Peyer's patch (tissue), 4 donors: ENCODE results near the gene BET1L. TPM values are rescaled to one million over a fixed set of nuclear protein-coding genes. Genes with fewer than 3 reads are reported as not detected.

Experiments
- DNase-seq, 3 donors: peaks; one replicate each; pipeline ENCODE4 v3.0.0-alpha.2; 2017 to 2019
- H3K27ac ChIP-seq, 4 donors: fragments of 200-600 bp; sonication (generic); one replicate each; pipeline ENCODE4 v1.5.1; 2016 to 2019
- H3K27me3 ChIP-seq, 2 donors: fragments of 200-600 bp; sonication (generic); one replicate each; pipeline ENCODE4 v1.5.1; 2019
- H3K36me3 ChIP-seq, 3 donors: fragments of 200-600 bp; sonication (generic); one replicate each; pipeline ENCODE4 v1.5.1; 2016 to 2019
- H3K4me1 ChIP-seq, 4 donors: fragments of 200-600 bp; sonication (generic); one replicate each; pipeline ENCODE4 v1.5.1; 2016 to 2019
- H3K4me3 ChIP-seq, 4 donors: fragments of 200-600 bp; sonication (generic); 1 replicate in 3 of 4; 2 replicates in 1 of 4; pipeline ENCODE4 v1.5.1; 2016 to 2019; ENCODE audit warnings: mild to moderate bottlenecking in 1 of 4
- H3K9me3 ChIP-seq, 4 donors: fragments of 200-600 bp; sonication (generic); one replicate each; pipeline ENCODE4 v1.5.1; 2016 to 2019; ENCODE audit warnings: mild to moderate bottlenecking in 1 of 4
- CTCF ChIP-seq, 6 experiments: fragments of 450-650 bp in 4 of 6; fragments of 200-600 bp in 2 of 6; sonication (generic) in 1 of 6; IDR thresholded peaks; one replicate each; pipeline ENCODE4 v1.5.1; 2017 to 2019; ENCODE audit warnings: antibody characterized with exemption in 6 of 6, mild to moderate bottlenecking in 3 of 6, moderate library complexity in 1 of 6
- POLR2A ChIP-seq, 2 donors: fragments of 450-650 bp; IDR thresholded peaks; one replicate each; pipeline ENCODE4 v1.5.1; 2017; ENCODE audit warnings: antibody characterized with exemption in 2 of 2, mild to moderate bottlenecking in 2 of 2, moderate library complexity in 2 of 2
- total RNA-seq, 4 donors: library from RNA; depleted of rRNA; stranded (reverse); fragments of >200 nt; gene quantifications; one replicate each; pipeline ENCODE4 v1.1.0, GENCODE V29; 2016

The BET1L gene
- total RNA-seq = 10 to 100 TPM; 20.6 to 69.7 (median 40.1) TPM

GRCh38 chr11:207208-207862 lies at the start of gene BET1L, which contains the start of gene RIC8A:
TSS of gene BET1L (minus strand) at chr11:207399. CDS start at chr11:207321, 78 bp downstream.
TSS of gene RIC8A (plus strand) at chr11:207708. CDS start at chr11:208855, 1,147 bp downstream.
- peaks cover 3 to 39% (median 17%) of the 10 kb centered on the region in 4 donors for H3K4me1 ChIP-seq
- peak within 1 kb of the TSS; percentile 98 to 100 (median 99) for H3K27ac ChIP-seq
- TF ChIP-seq CTCF (IDR thresholded peaks at IDR 0.05) (peak in 1 of 6 experiments; percentile 8), POLR2A (IDR thresholded peaks at IDR 0.05) (peak; percentile 85 to 96)
- H3K36me3 ChIP-seq = peaks cover 0 to 54% (median 0%) of the 10 kb centered on the region in 3 donors
- DNase-seq = peak; percentile 96 to 99 (median 99)
- peak within 1 kb of the TSS; percentile 88 to 99 (median 98) for H3K4me3 ChIP-seq
- no peaks in the 10 kb centered on the region for H3K9me3 ChIP-seq
- no peaks in the 10 kb centered on the region for H3K27me3 ChIP-seq

- H3K9me3 ChIP-seq = no peaks in the 10 kb centered on the region
- H3K27ac ChIP-seq = no peak overlapping the region
- H3K27me3 ChIP-seq = no peaks in the 10 kb centered on the region
- TF ChIP-seq CTCF (IDR thresholded peaks at IDR 0.05) (no peak), POLR2A (IDR thresholded peaks at IDR 0.05) (no peak)
- no peak overlapping the region for H3K4me3 ChIP-seq
- no peaks in the 10 kb centered on the region for H3K4me1 ChIP-seq
- peaks cover 0 to 31% (median 0%) of the 10 kb centered on the region in 3 donors for H3K36me3 ChIP-seq
- DNase-seq = no peak
These were observed 48.6 kb upstream of the BET1L start for GRCh38 chr11:255816-256215.

GRCh38 chr11:255176-255575 lies 48.0 kb upstream of the BET1L start:
- H3K9me3 ChIP-seq = no peaks in the 10 kb centered on the region
- H3K27me3 ChIP-seq = no peaks in the 10 kb centered on the region
- no peak for TF ChIP-seq POLR2A (IDR thresholded peaks at IDR 0.05)
- TF ChIP-seq CTCF (IDR thresholded peaks at IDR 0.05) = no peak
- no peak overlapping the region for H3K4me3 ChIP-seq
- H3K27ac ChIP-seq = no peak overlapping the region
- no peaks in the 10 kb centered on the region for H3K4me1 ChIP-seq
- peaks cover 0 to 38% (median 0%) of the 10 kb centered on the region in 3 donors for H3K36me3 ChIP-seq
- no peak for DNase-seq

GRCh38 chr11:253886-254270 lies 46.7 kb upstream of the BET1L start:
- Histone ChIP-seq H3K36me3 (peaks cover 0 to 43% (median 0%) of the 10 kb centered on the region in 3 donors), H3K9me3 (no peaks in the 10 kb centered on the region), H3K4me1 (no peaks in the 10 kb centered on the region), H3K27me3 (no peaks in the 10 kb centered on the region), H3K27ac (no peak overlapping the region), H3K4me3 (no peak overlapping the region)
- no peak for DNase-seq
- TF ChIP-seq POLR2A (IDR thresholded peaks at IDR 0.05) = no peak

- TF ChIP-seq POLR2A (IDR thresholded peaks at IDR 0.05) = no peak
- TF ChIP-seq CTCF (IDR thresholded peaks at IDR 0.05) = no peak
- no peak overlapping the region for H3K27ac ChIP-seq
- H3K36me3 ChIP-seq = peaks cover 0 to 49% (median 0%) of the 10 kb centered on the region in 3 donors
- no peaks in the 10 kb centered on the region for H3K9me3 ChIP-seq
- no peak overlapping the region for H3K4me3 ChIP-seq
- H3K27me3 ChIP-seq = no peaks in the 10 kb centered on the region
- no peaks in the 10 kb centered on the region for H3K4me1 ChIP-seq
- no peak for DNase-seq
These were observed 46.1 kb upstream of the BET1L start for GRCh38 chr11:253160-253885.

- no peaks in the 10 kb centered on the region for H3K4me1 ChIP-seq
- no peak for DNase-seq
These were observed 45.5 kb upstream of the BET1L start for GRCh38 chr11:252666-253065.

More at GRCh38 chr11:252666-253065, 45.5 kb upstream of the BET1L start:
- Histone ChIP-seq H3K9me3 (no peaks in the 10 kb centered on the region), H3K4me3 (no peak overlapping the region), H3K27me3 (no peaks in the 10 kb centered on the region), H3K27ac (no peak overlapping the region), H3K36me3 (peaks cover 0 to 55% (median 0%) of the 10 kb centered on the region in 3 donors)
- TF ChIP-seq CTCF (IDR thresholded peaks at IDR 0.05) = no peak
- no peak for TF ChIP-seq POLR2A (IDR thresholded peaks at IDR 0.05)
